GM18499 (cell line): ENCODE data around the gene RSL24D1.
A peak's percentile ranks its signal among the peaks of the same experiment; 100 is the strongest.

Experiments
- ATAC-seq: cut with Tn5 transposase; IDR thresholded peaks from one replicate; pipeline ENCODE4 v1.9.1; 2021; ENCODE audit warnings: moderate number of reproducible peaks; ENCODE audit not compliant: insufficient read depth, unreplicated experiment

RSL24D1 gene

GRCh38 chr15:55196458-55197361, at the start of gene RSL24D1:
RSL24D1 (minus strand) TSS chr15:55196941; CDS start chr15:55196890, 51 bp downstream.
- peak; percentile 91 for ATAC-seq

- ATAC-seq, result no peak
These were observed 48.3 kb upstream of the RSL24D1 start for GRCh38 chr15:55245059-55245458.

DNA sequence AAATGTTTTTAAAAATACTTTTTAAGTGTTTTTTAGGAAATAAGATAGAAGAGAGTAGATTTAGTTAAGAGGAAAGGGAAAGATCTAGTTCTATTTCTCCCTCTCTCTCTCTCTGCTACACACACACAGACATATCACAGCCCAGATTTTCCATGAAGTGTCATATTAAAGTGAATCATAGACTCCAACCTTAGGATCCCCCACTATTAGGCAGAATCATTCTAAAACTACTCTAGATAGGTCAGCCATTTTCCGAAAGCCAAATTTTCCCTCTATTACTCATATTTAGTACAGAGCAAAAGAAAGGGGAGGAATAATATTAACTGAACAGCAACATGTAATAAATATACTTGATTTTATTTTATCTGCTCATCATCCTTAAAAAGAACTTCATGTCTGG, 45.1 kb upstream of the RSL24D1 start:
- no peak for ATAC-seq

- no peak for ATAC-seq
These were observed 44.4 kb upstream of the RSL24D1 start for GRCh38 chr15:55241186-55241585.

DNA sequence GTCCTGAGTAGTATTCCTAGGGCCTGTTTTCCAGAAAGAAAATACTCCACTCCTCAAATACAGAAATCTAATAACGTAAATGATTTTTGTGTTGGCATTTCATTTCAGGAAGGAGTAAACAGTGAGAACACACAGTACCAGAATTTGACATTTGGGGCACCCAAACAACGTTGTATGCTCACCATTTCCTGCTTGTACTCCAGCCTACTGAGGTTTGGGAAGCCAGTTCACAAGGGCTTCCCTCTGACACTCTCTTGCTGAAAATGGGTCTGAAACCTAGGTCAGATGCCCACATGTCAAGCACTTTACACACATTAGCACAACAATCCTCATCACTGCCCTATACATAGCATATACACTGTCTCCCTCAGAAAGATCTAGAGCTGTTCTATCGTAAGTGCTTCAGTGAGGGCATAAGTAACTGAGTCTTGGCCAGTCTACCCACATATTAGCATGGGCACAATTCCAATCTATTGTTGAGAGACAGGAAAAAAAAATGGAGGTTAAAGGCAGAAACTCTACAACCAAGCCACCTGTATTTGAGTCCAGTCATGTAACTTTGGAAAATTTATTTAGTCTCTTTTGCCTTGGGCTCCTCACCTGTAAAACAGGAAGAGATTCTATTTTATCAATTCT, 43.5 kb upstream of the RSL24D1 start:
- no peak for ATAC-seq

GRCh38 chr15:55239440-55240124, 42.8 kb upstream of the RSL24D1 start:
- ATAC-seq, result no peak

- ATAC-seq, result no peak
These were observed 42.1 kb upstream of the RSL24D1 start for GRCh38 chr15:55238877-55239276.

- no peak for ATAC-seq
These were observed 40.7 kb upstream of the RSL24D1 start for GRCh38 chr15:55237219-55238130.

- ATAC-seq, result no peak
These were observed 38.9 kb upstream of the RSL24D1 start for GRCh38 chr15:55235546-55236036.

DNA sequence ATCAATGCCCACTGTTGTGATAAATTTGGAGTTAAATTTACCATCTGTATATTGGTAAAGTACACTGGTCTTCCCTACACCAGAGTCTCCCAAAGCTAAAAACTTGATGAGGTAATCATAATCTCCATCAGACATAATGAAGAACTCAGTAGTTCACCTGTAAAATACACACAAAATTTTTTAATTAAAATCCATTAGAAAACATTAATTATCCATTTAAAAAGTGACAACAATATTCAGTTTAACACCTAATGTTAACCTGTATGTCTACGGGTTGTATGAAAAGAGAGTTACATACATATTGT, 38.0 kb upstream of the RSL24D1 start:
- no peak for ATAC-seq

DNA sequence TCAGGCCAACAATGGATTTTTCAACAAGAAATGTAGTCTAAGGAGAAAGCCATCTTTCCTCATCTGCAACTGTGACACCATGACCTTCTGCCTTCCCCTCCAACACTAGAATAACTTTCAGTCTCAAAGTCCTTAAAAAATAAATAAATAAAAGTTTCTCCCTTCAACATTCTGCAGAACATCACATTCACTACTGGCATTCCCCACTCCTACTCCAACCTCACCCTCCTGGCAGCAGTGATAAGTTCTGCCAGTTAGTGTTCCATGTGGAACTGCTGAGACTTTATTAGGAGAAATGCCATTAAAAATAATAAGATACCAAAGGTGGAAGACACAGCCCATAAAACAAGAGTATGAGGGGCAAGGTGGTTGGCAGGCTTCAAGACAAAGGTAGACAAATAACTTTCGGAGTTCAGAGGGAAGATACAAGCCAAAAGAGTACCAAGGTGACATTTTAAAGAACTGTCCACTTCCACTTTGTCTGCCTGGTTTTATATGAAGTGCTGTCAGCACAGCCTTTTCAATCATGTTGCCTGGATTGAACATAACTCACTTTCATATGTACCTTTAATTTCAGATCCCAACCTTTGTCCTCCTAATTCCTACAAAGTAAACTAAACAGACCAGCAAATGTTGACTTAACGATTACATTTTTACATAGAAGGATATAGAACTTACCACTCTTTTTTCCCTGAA, 37.5 kb upstream of the RSL24D1 start:
- ATAC-seq, result no peak

DNA sequence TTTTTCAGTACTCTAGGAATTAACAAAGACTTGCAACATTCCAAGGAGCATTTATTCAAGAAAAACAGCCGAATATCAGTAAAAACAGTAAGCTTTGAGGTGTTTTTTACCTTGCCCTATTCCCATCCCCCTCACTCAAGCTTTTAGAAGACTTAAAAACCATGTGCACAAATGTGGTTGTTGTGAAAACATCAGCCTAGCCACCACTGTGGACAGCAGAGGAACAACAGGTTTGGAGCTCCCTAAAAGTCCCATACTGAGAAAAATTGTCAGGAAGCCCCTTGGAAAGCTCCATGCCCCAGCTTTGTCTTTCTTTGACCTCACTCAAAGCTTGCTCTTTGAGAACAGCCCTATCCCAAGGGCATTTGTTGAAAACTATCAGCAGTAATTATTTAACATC, 34.7 kb upstream of the RSL24D1 start:
- ATAC-seq, result no peak

- ATAC-seq, result no peak
These were observed 34.2 kb upstream of the RSL24D1 start for GRCh38 chr15:55230953-55231352.

DNA sequence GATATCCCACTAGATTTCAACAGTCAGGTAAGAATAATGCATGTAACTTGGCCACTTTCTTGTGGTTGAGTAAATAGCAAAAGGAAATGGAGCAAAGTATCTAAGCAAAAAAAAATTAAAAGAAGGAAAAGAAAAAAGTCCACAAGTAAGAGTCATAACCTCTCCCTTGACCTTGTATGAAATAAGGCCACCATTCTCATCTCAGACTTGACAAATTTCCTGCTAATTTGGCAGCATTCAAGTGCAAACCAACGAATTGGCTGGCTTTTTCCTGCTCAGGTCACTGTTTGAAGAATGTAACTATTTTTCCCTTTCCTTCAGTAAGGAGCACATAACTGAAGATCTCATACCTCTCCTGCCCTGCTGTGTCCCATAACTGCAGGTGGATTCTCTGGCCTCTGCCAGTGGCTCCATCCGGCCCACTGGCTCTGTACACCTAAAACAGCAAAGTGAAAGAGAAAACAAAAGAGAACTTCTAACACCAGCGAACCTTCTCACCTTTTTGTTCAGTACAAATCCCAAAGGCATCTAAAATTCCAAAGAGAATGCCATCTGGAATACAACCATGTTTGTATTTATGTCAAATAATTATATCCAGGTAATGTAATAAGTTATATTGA, 33.4 kb upstream of the RSL24D1 start:
- no peak for ATAC-seq

GRCh38 chr15:55226127-55226526, 29.4 kb upstream of the RSL24D1 start:
- no peak for ATAC-seq

- no peak for ATAC-seq
These were observed 28.2 kb upstream of the RSL24D1 start for GRCh38 chr15:55224892-55225291.

DNA sequence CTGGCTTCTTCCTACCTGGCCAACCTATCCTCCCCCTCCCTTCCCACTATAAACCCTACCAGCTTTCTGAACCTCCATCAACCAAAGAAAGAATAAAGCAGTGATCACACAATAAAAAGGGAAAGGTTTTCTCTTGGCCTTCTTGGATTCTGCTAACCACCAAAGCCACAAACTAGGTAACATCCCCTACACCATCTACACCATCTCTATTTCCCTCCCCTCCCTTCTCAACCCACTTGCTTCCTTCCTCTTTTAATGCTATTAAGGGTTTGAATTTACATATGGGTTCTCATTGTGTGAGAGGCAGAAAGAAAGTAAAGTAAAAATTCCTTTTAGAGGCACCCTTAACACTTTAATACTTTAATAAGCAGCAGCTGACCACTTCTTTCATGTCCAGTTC, 25.8 kb upstream of the RSL24D1 start:
- ATAC-seq, result peak; percentile 48

DNA sequence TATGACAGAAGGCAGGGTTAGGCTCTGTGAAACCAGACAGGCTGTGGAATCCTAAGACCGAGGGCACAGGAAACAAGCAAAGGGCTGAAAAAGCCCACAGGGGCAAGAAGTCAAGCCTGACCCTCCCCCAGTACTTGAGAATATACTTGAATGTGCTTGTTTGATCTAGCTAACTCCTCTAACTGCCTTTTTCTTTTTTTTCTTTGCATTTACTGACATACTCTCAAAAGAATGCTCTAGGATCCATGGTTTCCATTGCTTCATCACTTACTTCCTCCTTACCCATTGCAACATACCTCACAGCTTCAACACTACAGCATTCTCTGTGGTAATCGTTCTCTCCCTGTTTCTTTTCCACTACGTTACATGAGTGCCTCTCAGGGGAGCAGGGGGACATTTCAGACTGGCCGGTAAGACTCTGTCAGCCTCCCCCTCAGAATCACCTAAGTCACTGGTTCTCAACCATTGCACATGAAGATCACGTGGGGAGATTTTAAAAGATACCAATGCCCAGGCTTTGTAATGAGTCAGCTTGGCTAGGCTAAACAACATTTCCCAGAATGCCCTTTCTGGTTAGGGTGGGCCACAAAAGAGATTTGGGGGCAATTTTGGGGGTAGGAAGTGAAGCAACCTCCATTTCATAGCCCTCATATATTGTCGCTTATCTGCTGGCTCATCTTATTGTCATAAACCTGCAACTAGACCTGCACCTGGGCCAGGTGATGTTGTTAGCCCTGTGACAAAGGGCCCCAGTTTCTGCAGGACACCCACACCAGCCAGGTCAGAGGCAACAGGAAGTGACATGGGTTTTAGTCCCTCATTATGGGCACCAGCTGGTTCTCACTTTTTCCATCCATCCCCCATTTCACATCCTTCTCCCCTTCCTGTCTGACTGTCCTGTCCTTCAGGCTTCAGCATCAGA, 24.6 kb upstream of the RSL24D1 start:
- ATAC-seq, result peak; percentile 33
